MV-4-11 (cell line): ENCODE data around the gene ABHD17A.
"Not testable (repeated sequence)": the region's sequence is repeated elsewhere in the genome, so short reads cannot be mapped to it uniquely, and the experiment has no call there.

ENCODE experiments used
- DNase-seq: peaks from one replicate; lab custom pipeline; 2025; lab: John Stamatoyannopoulos, UW

Gene ABHD17A

GRCh38 chr19:1910177-1910576, 24.9 kb upstream of the ABHD17A start:
- peak; percentile 30 for DNase-seq

GRCh38 chr19:1909761-1910080, 24.4 kb upstream of the ABHD17A start:
- DNase-seq: no peak

- DNase-seq: no peak
These were observed 23.0 kb upstream of the ABHD17A start for GRCh38 chr19:1908364-1908678.

DNA sequence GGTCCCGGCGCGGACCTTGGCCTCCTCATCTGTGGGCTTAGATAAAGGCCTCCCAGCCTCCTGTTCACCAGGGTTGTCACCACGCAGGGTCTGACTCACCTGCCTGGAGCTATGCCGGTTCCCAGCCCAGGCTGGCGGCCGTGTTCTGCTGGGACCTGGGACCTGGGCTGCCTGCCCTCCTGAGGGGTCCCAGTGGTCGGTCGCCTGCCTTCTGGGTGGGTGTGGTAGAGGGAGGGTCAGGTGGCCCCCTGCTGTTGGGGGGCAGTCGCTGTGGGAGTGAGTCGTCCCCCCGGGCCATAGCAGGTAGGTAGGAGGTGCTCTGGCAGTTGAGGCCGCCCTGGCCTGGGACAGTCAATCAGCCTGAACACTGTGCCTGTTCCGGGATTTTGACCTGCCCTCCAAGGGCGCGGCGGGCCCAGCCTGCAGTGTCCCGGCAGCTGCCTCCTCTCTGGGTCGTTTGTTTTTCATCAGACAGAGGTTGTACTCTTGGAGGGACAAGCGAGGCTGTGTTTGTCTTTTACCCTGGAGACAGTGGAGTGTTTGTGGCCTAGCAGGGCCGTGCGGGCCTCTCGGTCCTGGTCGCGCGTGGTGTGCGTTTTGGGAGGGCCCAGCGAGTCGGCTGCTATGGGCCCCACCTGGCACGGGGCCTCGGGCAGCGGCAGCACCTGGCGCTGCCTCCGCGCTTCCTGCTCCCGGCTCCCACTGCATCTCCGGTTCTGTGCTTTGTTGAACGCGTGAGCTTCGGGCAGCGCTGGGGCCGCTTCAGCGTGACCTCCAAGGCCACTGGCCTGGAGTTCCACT, 22.5 kb upstream of the ABHD17A start:
- no peak for DNase-seq

DNA sequence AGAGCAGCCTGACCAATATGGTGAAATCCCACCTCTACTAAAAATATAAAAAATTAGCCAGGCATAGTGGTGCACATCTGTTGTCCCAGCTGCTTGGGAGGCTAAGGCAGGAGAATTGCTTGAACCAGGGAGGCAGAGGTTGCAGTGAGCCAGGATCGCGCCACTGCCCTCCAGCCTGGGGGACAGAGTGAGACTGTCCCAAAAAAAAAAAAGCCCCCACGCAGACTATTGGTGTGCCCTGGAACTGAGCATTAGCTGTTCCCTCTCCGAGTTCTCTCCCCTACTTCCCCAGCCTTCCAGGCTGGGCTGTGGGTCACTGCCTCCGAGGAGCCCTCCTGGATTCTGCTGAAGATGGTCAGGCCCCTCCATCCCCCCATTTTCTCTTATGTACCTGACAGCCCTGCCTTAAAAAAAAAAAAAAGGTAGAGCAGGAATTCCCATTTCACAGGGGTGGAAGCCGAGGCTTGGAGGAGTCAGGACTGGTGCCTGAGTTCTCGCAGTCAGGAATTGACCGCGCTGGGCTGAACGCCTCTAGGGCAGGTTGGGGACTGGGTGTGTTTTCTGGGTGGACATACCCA, 21.8 kb upstream of the ABHD17A start:
- DNase-seq: no peak

DNA sequence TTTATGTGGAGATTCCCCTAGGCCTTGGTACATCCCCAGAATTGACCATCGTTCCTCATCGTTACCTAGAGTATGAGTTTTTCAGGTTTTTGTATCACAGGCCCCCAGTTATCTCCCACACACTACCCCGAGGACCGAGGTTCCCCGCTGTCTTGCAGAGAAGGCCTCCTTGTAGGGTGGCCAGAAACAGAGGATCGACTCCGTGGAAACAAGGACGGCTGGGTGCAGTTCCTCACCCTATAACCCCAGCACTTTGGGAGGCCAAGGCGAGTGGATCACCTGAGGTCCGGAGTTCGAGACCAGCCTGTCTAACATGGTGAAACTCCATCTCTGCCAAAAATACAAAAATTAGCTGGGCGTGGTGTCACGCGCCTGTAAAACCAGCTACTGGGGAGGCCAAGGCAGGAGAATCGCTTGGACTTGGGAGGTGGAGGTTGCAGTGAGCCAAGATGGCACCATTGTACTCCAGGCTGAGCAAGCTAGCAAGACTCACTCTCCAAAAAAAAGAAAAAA, 20.6 kb upstream of the ABHD17A start:
- DNase-seq: no peak

GRCh38 chr19:1905110-1905862, 20.0 kb upstream of the ABHD17A start, which contains the start of the genes ADAT3 and SCAMP4:
Gene ADAT3 (plus strand): TSS chr19:1905399. CDS start chr19:1912048, 6,649 bp downstream.
Gene SCAMP4 (plus strand): TSS chr19:1905399. CDS start chr19:1915020, 9,621 bp downstream.
- peak; percentile 99 for DNase-seq

DNA sequence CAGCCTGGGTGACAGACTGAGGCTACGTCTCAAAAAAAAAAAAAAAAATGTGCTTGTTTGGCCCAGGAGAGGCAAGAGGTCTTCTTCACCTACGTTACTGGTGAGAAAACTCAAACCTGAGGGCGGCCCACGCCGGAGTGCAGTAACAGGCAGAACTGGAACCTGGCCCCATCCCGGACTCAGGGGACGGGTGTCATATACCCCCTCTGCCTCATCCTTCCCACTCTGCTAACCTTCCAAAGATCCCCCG, 19.5 kb upstream of the ABHD17A start:
- DNase-seq: no peak

DNA sequence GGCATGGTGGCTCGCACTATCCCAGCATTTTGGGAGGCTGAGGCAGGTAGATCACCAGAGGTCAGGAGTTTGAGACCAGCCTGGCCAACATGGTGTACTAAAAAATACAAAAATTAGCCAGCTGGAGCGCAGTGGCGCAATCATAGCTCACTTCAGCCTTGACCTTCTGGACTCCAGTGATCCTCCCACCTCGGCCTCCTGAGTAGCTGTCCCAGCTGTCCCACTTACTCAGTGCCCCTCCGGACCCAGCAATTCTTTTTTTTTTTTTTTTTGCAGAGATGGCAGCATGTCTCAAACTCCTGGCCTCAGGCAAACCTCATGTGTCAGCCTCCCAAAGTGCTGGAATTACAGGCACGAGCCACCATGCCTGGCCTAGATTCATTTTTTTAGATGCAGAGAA, 17.6 kb upstream of the ABHD17A start:
- DNase-seq: no peak

DNA sequence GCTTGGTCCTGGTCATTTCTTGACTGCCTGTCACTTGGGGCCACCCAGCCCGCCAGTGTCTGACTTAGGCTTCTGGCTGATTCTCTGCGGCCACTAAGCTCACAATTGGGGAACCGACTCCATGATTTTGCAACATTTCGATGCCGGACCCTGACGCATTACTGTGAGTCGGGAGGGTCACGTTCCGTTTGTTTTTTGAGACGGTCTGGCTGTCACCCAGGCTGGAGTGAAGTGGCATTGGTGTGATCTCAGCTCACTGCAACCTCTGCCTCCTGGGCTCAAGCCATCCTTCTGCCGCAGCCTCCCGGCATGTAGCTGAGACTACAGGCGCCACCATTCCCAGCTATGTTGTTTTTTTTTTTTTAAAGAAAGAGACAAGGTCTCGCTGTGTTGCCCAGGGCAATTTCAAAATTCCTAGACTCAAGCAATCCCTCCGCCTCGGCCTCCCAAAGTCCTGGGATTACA, 16.7 kb upstream of the ABHD17A start:
- peak; percentile 99 for DNase-seq

DNA sequence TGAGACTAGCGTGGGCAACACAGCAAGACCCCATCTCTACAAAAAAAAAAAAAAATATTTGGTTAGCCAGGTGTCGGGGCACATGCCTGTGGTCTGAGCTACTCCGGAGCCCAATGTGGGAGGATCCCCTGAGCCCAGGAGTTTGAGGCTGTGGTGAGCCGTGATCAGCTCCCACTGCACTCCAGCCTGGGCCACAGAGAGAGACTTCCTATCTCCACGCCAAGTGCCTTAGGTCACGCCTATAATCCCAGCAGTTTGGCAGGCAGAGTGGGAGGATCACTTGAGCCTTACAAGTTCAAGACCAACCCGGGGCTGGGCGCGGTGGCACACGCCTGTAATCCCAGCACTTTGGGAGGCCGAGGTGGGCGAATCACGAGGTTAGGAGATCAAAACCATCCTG, 11.2 kb upstream of the ABHD17A start:
- peak; percentile 63 for DNase-seq

DNA sequence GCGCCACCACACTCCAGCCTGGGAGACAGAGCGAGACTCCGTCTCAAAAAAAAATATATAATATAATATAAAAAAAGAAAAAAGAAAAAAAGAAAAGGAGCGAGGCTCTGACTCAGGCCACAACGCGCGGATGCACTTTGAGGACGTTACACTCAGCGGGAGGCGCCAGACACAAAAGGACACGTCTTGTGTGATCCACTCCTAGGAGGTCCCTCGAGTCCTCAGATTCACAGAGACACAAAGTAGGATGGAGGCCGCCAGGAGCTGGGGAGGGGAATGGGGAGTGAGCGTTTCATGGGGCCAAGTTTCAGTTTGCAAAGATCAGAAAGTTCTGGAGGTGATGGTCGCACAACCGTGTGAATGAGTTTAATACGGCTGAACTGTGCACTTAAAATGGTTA, 8.5 kb upstream of the ABHD17A start:
- DNase-seq: peak; percentile 49

GRCh38 chr19:1889907-1890306, 4.6 kb upstream of the ABHD17A start:
- DNase-seq: no peak

DNA sequence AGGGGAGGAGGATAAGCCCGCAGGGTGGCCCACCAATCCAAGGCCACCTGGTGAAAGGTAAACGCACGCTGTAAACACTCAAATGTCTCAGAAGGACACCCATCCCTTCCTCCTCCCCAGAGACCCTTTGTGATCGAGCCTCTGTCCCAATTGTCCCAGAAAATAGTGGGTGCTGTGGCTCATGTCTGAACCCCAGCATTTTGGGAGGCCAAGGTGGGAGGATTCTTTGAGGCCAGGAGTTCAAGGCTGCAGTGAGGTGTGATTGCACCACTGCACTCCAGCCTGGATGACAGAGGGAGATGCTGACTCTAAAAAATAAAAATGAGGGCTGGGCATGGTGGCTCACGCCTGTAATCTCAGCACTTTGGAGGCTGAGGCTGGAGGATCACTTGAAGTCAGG, 3.1 kb upstream of the ABHD17A start:
- no peak for DNase-seq

GRCh38 chr19:1886360-1886759, 1.1 kb upstream of the ABHD17A start:
- DNase-seq: not testable (repeated sequence)

DNA sequence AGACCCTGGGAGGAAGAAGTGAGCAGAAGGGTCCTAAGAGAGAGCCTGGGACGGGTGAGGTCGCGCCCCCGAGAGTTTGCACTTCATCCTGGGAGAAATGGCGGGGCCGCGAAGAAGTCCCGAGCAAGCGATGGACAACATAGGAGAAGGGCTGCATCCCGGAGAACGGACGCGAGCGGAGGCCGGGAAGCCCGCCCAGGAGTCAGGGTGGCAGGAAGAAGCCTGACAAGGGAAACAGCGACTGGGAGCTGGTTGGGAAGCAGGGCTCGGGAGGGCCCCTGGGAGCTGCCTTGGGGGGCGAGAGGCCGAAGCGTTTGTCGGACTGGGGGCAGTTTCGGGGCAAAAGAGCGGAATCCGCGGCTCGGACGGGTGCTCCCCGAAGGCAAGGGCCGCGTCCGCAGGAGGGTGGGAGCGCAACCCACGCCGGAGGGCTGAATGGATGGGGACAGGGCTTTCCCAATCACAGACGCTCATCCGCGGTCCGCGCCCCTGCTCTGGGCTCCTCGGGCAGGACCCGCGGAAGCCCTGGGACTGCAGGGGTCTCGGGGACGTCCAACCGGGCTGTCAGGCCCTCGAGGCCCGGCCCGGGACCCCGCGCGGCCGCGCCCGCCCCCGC, 469 bp downstream of the ABHD17A start:
- DNase-seq: no peak

GRCh38 chr19:1884291-1884718, 991 bp downstream of the ABHD17A start:
- DNase-seq: no peak

DNA sequence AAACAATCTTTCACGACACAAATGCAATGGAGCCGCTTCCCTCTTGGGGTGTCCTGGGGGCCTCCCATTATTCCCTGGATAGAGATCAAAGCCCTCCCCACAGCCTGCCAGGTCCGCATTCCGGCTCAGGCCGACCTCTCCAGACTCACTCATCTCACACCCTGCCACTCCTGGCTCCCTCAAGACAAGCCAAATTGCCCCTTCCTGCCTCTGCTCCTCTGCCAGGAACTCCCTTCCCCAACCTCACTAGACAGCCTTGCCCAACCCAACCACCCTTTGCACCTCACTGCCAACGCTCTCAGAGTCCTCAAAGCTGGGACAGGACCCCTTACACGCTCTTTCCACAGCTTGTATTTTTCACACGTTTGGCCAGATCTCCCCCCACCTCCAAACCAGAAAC, 1.5 kb downstream of the ABHD17A start:
- no peak for DNase-seq

GRCh38 chr19:1882786-1883692, 2.3 kb downstream of the ABHD17A start:
- no peak for DNase-seq

GRCh38 chr19:1882089-1882785, 3.1 kb downstream of the ABHD17A start:
- peak; percentile 35 for DNase-seq
